CD4-positive, alpha-beta T cell treated with Interleukin-15 for 4 hours (primary cell): ENCODE results near the gene LRAT.
"Not testable (repeated sequence)": the region's sequence is repeated elsewhere in the genome, so short reads cannot be mapped to it uniquely, and the experiment has no call there.

ENCODE experiments used
- DNase-seq: peaks from one replicate; pipeline ENCODE4 v3.0.0-alpha.2; 2020; ENCODE audit warnings: low spot score

The LRAT gene

GRCh38 chr4:154743683-154744340, at the start of gene LRAT:
Gene LRAT (plus strand): TSS chr4:154744000. CDS start chr4:154744327, 327 bp downstream.
- no peak for DNase-seq

DNA sequence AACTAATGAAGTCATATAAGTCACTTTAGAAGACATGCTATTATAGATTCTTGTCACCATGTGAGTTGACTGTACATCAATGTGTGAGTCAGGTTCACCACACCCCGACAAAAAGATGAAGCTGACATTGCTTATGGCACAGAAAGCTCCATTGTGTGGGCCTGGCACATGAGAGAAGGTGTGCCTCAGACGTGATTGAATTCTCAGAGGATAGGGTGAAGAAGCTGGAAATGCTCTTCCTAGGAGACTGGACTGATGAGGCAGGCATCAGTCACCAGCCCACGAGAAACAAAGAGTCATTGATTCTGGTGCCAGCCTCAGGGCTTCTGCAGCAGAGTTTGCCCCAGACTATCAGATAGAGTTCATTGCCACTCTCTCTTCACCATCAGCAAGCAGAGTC, 35.9 kb upstream of the LRAT start:
- DNase-seq = no peak

- no peak for DNase-seq
Measured at GRCh38 chr4:154709550-154709949, 34.2 kb upstream of the LRAT start.

GRCh38 chr4:154711522-154711921, 32.3 kb upstream of the LRAT start:
- no peak for DNase-seq

DNA sequence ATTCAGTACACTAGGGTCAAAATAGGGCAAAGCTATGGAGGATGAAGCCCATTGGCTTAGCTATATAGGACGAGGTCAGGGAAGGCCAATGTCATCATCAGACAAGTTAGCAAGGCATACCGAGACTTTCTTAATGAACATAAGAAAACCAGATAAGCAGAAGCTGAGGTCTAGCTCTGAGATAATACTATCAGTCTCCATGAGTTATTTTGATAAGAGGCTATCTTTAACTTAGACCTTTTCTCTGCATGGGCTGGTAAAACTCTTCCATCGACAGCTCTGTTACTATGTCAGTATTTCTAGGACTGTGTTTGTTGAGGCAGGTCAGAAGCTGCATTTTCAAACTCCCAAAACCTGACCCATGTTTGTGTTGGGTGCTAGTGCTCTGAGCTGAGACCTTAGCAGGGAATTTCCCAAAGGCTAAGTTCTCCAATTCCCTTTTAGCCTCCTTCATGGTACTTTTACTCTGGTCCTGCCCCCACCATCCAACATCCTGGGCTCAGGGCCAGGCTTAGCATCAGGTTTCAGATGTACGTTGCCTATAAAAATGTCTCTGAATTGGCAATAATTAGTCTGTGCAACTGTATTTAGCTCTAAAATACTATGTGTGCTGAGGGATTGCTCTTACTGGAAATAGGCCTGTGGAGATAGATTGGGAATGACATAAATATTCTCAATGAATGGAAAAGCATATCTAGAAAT, 29.3 kb upstream of the LRAT start:
- DNase-seq = no peak

DNA sequence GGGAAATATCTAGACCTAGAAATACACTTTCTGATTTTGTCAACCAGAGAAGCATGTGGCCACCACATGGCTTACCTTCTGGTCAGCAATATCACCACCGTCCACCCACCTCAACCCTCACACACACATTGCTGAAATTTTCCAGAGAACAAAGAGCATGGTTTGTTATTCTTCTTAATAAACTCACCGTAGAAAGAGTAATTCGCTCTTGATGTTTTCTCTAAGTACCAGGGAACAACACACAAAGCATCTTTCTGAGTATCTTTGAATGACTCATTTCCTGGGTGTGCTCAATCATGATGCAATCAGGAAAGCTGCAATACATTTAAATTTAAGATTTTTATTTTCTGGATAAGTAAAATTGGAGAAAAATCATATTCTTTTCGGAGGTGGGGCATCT, 24.7 kb upstream of the LRAT start:
- no peak for DNase-seq

GRCh38 chr4:154720123-154720522, 23.7 kb upstream of the LRAT start:
- no peak for DNase-seq

DNA sequence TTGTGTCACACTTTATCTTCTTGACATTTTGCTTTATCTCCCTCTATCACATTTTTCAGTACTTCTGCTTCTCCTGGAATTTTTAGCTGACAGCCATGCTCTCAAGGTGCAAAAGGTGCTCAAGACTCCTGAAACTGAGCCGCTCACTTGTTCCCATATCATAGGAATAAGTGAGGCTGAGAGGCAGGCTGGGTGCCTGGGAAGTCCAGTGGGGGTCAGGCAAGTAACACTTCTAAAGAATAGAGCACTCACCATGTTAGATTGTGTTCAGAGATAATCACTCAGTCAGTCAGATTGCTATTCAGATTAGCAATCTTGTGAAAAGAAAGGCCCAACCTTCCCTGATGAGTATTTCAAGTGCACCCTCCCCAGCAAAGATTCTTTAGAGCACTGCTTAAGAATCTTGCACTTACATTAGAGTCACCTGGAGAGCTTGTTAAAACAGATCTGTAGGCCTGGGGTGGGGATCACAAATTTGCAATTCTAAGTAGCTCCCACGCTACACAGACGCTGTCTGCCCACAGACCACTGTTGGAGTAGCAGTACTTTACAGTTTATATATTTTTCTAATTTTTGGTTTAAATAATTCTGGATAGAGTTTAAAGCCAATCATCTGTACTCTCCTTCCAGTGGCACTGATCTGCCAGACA, 23.1 kb upstream of the LRAT start:
- no peak for DNase-seq

DNA sequence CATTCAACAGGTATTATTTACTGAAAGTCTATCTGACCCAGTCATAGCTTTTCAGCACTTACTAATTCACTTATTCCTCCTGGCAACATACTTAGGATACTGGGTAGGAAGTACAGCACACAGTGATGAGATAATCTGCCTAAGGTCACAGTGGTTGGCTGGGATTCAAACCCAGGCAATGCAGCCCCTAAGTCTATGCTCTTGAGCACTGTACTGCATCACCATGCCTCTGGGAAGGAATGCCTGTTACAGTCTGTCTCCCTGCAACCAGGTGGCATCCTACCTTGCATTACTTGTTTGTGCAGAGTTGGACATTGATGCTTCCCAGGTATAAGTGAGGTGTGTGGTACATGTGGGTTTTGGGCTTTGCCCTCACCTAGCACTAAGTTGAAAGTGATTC, 21.5 kb upstream of the LRAT start:
- DNase-seq = no peak

GRCh38 chr4:154723601-154724000, 20.2 kb upstream of the LRAT start:
- DNase-seq = not testable (repeated sequence)

DNA sequence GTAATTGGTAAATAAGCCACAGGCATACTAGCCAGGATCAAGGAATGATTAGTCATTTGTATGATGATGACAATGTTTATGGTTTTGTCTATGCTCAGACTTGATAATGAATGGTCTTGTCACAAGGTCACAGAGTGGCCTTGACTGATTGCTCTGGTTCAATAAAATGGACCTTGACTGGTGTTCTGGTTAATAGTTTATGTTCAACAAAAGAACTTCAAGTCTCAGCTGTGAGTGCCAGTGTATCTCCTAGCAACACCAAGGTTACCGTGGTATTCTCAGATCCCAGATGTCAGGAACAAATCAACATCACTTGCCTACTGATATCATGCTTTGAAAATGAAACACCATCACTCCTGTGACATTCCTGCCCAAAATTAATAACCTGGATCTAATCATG, 16.3 kb upstream of the LRAT start:
- DNase-seq = no peak

- DNase-seq = no peak
Measured at GRCh38 chr4:154731756-154732155, 12.0 kb upstream of the LRAT start.

DNA sequence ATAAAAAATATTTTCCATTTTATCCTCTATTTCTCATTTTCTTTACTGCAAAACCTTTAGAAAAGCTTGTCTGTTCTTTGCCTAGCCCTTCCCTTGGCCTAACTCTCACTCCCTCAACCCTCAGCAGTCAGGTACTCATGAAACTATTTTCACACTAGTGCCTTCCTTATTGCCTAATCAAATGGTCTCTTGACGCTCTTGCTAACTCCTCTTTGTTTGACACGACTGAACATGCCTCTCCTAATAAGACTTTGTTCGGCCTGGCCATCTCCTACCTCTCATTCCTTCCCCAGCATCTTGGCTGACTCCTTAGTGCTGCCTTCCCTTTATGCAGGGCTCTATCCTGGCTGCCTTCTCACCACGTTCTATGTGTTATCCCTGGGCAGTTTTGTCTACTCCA, 11.1 kb upstream of the LRAT start:
- DNase-seq = no peak

- DNase-seq = no peak
Measured at GRCh38 chr4:154736770-154737169, 7.0 kb upstream of the LRAT start.

- DNase-seq = no peak
Measured at GRCh38 chr4:154738426-154738825, 5.4 kb upstream of the LRAT start.

GRCh38 chr4:154739111-154739510, 4.7 kb upstream of the LRAT start:
- no peak for DNase-seq

- no peak for DNase-seq
Measured at GRCh38 chr4:154740462-154740861, 3.3 kb upstream of the LRAT start.

DNA sequence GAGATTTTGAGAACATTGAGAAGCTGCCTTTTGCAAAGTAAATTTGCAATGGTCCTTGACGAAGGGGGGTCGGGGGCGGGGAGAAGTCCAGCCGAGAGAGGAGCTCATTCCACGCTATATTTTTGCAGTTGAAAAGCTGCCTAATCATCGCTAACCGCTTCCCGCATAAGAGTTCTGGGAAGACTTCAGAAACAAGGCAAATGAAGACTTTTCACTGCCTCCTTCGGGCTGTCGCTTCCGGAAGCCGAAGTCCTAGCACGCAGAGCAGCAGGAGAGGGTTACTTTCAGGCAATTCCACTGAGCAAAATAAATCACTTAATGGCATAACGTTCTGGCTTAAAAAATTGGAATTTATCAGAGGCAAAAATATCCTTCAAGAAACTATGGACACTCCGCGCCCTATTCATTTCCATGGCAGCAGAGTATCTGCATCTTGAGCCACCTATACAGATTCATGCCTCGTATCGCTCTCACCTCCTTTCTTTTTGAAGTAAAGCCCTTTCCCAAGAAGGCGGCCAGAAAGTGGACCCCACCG, 2.6 kb upstream of the LRAT start:
- DNase-seq = no peak

- no peak for DNase-seq
Measured at GRCh38 chr4:154741922-154742850, 1.6 kb upstream of the LRAT start.

DNA sequence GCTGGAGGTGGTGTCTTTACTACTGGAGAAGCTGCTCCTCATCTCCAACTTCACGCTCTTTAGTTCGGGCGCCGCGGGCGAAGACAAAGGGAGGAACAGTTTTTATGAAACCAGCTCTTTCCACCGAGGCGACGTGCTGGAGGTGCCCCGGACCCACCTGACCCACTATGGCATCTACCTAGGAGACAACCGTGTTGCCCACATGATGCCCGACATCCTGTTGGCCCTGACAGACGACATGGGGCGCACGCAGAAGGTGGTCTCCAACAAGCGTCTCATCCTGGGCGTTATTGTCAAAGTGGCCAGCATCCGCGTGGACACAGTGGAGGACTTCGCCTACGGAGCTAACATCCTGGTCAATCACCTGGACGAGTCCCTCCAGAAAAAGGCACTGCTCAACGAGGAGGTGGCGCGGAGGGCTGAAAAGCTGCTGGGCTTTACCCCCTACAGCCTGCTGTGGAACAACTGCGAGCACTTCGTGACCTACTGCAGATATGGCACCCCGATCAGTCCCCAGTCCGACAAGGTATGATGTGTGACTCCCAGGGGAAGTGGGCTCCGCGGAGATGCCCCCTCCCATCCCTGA, 634 bp downstream of the LRAT start:
- DNase-seq = no peak

DNA sequence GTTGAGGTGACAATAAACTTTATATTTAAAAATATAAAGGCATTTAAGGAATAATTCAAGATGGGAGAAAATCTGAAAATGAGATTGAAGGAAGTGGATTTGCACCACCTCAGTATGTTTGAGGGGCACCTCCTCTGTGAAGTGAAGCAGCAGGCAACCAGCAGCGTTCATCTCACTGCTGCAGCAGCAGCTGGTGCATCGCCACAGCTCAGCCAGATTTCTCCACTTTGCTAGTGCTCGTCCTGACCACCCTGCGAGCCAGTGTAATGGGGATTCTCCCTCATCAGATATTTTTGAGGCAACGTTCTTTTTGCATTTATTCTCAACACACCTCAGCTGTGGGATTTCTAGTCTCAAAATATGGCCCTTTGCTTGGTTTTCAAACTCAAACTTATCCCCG, 13.9 kb downstream of the LRAT start:
- DNase-seq = no peak

DNA sequence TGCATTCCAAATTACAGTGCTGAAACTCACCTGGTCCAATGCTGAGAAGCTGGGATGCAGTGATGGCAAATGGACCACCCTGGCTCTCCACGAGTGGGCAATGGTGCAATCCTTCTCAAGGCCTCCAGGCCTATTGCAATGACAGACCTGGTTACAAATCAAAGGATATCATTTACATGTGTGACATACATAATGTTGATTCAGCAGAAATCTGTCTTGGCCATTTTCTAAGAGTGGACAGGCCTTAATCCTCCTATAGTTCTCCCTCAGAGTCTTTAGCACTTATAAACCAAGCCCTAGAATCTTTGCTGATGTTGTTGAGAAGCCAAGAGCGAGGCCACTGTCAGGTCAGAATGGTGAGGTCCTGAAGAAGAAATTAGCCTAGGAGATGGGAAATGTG, 17.1 kb downstream of the LRAT start:
- no peak for DNase-seq
